GM19023 (cell line): ENCODE data around the gene TMEM203.

ENCODE experiments used
- ATAC-seq: cut with Tn5 transposase; IDR thresholded peaks from one replicate; pipeline ENCODE4 v1.9.1; 2021; ENCODE audit warnings: mild to moderate bottlenecking, moderate library complexity; ENCODE audit not compliant: unreplicated experiment

The TMEM203 gene

DNA sequence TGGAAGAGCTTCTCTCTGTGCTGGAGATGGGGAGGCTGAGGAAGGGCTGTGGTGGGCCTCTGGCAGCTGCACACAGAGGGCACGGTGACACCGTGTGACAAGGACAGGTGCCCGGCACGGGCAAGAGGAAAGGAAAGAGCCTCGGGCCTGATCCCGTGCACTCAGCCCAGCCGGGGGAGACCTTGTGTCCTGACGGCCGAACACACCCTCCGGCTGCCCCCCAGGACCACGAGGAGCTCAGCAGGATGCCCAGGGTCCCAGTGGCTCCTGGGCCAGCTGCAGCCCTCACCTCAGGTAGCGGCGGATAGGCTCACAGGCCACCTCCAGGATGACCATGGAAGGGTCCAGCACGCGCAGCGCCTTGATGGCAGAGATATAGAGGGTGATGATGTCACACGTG is 22.6 kb downstream of the TMEM203 start:
- no peak for ATAC-seq

DNA sequence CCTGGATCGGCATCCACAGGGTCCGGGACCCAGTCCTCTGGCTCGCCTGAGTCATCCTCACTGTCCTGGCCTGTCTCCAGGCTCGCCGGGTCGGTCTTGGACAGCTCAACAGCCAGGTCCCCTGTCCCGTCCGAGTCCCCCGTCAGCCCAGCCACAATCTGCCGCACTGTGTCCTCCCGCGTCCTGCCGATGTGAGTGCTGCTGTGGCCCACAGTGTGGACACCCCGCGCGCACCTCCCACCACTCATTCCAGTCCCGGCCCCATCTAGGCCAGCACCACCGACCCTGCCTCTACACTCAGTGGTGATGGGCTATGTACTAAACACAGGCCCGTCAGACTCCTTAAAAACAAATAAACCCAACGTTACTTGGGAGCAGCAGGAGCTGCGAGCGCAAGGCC is 23.8 kb downstream of the TMEM203 start:
- ATAC-seq = no peak

GRCh38 chr9:137180491-137180890 is 25.0 kb downstream of the TMEM203 start:
- no peak for ATAC-seq

- no peak for ATAC-seq
Measured at GRCh38 chr9:137179761-137180160, 25.7 kb downstream of the TMEM203 start.

- ATAC-seq = no peak
Measured at GRCh38 chr9:137178939-137179630, 26.4 kb downstream of the TMEM203 start.

GRCh38 chr9:137178201-137178938 is 27.1 kb downstream of the TMEM203 start:
- ATAC-seq = no peak

DNA sequence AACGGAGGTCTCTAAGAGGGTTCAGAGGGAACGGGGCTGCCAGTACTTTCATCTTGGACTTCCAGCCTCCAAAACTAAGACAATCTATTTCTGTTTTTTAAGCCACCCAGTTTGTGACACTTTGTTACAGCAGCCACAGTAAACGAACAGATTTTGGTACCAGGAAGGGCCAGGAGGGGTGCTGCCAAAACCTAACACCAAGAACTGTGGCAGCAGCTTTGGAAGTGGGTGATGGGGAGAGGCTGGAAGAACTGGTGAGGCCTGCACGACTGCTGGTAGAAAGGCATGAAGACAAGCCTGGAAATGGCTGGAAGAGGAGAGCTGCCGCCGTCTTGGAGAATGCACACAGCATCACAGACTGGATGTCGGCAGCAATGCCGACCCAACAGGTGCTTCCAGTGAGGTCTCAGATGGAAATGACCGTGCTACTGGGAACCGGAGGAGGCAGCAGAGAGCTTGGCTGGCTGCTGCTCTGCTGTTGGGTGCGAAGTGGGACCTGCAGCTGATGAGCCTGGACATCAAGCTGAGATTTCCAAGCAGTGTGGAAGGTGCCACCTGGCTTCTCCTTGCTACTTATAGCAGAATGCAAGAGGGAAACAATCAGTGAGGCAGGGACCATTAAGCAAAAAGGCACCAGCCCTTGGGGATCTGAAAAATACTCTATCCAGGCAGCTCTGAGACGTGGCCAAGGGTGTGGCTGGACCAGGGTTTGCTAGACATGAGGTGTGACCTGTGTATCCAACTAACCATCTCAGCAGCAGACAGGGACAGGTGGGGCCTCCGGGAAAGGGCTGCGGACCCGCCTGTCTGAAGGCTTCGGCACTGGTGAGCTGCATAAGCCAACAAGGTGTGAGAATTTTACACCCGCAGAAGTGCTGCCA is 28.9 kb downstream of the TMEM203 start:
- no peak for ATAC-seq

- no peak for ATAC-seq
Measured at GRCh38 chr9:137175345-137175961, 30.0 kb downstream of the TMEM203 start.

DNA sequence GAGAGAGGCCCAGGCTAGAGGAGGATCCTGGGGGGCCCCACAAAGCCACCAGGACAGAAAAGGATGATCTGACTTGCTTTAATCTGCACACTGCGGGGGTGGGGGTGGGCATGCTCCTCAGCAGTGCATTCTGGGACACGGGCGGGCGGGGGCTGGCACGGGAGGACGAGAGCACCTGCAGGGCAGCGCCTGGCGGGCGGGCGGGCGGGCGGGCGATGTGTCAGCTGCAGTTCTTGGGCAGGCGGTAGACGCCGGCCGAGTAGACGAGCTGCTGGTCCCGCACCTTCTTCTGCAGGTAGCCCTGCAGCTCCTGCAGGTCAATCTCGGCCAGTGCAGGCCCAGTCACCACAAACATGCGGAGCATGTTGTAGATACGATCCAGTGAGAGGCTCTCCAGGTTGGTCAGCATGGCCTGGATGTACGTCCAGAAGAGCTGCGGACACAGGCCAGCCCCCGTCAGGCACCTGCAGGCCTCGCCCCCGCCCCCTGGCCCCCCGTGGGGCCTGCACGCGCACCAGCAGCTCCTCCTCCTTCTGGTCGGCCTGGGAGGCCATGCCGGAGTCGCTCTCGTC is 30.6 kb downstream of the TMEM203 start:
- no peak for ATAC-seq

- no peak for ATAC-seq
Measured at GRCh38 chr9:137173796-137174664, 31.4 kb downstream of the TMEM203 start.

- ATAC-seq = no peak
Measured at GRCh38 chr9:137172901-137173795, 32.3 kb downstream of the TMEM203 start.

GRCh38 chr9:137171149-137171900 is 34.1 kb downstream of the TMEM203 start:
- no peak for ATAC-seq

DNA sequence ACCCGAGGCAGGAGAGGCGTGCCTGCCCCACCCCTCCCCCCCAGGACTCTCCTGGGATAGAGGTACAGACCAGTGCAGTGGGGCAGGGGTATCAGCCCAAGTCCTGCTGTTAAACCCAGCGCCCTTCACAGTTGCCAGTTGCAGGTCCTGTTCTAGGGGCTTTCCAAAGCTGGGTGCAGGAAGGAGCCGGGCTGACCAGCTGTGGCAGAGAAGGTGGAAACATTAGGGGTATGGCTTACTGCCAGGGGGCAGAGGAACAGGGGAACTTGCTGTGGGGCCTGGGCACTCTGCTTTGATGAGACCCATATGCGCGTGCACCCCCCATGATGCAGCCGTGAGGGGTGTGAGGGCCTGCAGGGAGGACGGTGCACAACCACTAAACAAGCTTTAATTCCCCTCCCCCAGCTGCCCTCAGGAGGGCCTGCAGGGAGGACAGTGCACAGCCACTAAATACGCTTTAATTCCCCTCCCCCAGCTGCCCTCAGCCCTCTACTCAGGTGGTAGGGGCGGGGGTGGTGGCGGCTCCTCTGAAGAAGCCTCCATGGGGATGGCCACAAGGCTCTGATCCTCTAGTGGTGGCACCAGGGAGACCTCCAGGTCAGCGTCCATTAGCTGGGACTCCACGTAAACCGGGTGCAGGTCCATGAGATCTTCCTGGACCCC is 34.8 kb downstream of the TMEM203 start:
- no peak for ATAC-seq

GRCh38 chr9:137169896-137170358 is 35.5 kb downstream of the TMEM203 start, which contains the start of gene LRRC26:
Gene LRRC26, minus strand, starts transcription at chr9:137170051. Its CDS starts 108 bp downstream, at chr9:137169943.
- no peak for ATAC-seq

DNA sequence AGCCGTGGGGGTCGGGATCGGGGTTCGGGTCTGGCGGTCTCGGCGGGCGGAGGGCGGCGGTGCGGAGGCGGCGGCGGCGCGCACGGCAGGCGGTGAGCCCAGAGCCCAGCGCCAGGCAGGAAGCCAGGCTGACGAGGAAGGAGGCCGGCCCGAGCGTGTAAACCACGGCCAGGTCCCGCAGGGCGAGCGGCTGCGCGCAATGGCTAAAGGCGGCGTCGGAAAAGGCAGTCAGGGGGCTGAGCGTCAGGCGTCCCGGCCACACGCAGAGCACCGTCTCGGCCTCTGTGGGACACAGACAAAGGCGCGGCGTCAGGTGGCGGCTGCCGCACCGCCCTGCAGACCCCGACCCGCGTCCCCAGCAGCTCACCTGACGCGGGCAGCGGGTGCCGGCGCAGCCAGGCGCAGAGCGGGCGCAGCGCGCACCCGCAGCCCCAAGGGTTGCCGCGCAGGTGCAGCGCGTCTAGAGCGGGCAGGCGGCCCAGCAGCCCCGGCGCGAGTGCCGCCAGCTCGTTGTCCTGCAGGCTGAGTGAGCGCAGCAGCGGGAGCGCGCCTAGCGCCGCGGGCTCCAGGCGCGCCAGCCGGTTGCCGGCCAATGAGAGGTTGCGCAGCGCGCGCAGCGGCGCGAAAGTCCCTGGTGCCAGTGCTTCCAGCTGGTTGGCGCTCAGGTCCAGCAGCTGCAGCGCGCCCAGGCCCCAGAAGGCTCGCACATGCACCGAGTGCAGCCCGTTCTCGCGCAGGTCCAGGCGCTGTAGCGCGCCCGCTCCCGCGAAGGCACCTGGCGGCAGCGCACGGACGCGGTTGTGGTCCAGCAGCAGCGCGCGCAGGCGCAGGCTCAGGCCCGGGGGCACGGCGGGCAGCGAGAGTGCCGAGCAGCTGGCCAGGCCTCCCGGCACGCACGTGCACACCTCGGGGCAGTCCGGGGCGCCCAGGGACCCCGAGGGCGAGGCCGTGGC is 36.3 kb downstream of the TMEM203 start:
- ATAC-seq = no peak

DNA sequence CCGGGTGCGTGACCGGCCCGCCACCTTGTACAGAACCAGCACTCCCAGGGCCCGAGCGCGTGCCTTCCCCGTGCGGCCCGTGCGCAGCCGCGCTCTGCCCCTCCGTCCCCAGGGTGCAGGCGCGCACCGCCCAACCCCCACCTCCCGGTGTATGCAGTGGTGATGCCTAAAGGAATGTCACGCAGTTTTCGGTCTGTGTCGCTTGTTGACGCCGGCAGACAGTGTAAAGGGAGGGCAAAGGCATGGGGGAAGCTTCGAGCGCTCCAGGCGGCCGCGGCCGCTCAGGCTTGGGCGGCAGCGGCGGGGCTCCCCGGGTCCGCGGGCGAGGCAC is 36.9 kb downstream of the TMEM203 start:
- no peak for ATAC-seq
